NCI-H2227 (cell line): ENCODE data around the gene NKX1-1.

Experiments
- DNase-seq: peaks from one replicate; lab custom pipeline; 2025; ENCODE audit not compliant: unreplicated experiment; lab: John Stamatoyannopoulos, UW

The NKX1-1 gene

DNA sequence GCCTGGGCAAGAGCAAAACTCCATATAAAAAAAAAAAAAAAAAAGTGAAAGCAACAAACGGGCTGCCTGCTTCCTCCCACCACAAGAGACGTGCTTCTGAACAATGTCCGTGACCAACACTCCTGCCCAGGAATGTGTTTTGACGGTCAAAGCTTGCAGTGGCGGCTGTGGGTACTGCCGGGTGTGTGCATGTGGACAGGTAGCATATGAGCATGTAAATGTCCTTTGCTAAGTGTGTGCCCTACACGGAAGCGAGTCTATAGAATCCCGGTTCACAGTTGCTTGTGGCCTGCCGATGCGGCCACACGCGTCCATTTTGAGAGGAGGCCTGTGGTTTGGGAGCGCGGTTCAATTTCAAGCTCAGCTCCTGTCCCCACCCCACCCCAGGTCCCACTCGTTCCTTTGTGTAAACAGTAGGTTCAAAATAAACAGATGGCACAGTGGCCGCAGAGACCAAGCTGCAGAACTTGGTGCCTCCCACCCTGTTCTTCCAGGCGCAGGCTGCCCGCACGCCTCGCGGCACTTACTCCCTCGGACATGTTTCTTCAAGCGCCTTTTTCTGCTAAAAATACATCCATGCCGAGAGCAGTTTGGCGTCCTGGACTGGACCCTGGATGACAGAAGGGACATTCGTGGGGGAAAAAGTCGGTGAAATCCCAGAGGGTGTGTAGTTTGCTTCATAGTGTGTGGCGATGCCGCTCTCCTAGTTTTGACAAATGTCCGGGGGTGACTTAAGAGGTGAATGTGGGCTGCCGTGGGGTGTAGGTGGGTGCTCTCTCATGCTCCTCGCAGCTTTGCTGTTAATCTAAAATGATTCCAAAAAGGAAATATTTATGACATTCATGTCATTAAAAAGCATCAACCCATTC is 11.5 kb upstream of the NKX1-1 start:
- DNase-seq: no peak

DNA sequence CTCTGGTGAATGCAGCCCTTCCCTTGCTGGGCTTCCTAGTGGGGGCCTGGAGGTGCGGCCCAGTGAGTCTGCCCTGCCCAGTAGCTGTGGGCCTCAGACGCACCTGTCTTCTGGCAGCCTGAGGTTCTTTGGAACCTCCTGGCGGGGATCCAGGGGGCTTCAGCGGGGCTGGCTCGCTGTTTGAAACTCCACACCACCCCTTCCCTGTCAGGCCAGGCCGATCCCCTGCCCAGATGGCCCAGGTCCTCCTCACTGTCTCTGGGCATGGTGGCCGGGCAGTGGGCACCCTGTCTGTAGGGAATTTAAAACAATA is 10.7 kb upstream of the NKX1-1 start:
- no peak for DNase-seq

DNA sequence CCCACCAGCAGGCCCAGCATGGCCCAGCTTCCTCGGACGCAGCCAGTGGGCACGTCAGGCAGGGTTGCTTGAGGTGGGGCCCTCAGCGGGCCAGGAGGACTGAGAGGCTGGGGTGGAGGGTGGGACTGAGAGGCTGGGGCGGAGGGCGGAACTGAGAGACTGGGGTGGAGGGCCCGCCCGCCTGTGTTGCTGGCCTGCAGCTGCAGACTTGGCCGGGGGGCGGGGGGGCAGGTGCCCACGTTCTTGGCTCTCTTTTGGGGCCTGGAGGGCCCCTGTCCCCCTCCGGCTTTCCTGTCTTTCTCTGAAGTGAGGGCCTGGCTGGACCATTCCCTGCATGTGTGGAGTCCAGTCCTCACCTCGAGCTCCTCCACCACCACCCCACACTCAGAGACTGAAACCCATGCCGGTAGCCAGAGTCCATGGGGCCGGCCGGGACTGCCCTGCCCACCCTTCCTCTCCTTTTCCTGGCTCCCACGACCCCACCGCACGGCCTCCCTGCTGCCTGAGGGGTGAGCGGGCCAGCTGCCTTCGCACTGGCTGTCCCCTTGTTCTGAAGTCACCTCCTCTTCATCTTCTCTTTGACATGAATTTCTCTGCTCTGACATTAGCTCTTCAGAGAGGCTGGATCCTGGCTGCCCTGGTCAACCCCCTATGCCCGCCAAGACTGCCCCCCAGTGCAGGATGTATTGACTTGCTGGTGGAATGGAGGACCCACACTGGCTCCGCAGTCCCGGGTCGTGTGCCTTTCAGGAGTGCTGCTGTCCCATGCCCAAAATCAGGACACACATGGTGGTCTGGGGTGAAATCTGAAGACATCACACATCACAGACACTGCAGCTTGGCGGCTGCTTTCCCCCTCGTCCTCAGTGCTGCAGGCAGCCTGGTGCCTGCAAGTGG is 10.1 kb upstream of the NKX1-1 start:
- no peak for DNase-seq

DNA sequence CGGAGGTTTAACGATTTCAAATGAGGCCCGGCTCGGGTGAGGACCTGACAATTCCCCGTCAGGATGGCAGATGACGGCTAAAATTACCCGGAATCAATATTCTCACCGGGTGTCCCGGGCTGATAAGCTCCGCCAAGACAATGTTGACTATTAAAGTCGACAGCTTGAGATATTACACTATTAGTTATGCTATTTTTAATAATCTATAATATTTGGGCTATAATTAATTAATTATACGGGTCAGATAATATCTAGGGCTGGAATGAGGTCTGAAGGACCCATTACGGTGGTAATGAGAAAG is 9.4 kb upstream of the NKX1-1 start:
- DNase-seq: no peak

DNA sequence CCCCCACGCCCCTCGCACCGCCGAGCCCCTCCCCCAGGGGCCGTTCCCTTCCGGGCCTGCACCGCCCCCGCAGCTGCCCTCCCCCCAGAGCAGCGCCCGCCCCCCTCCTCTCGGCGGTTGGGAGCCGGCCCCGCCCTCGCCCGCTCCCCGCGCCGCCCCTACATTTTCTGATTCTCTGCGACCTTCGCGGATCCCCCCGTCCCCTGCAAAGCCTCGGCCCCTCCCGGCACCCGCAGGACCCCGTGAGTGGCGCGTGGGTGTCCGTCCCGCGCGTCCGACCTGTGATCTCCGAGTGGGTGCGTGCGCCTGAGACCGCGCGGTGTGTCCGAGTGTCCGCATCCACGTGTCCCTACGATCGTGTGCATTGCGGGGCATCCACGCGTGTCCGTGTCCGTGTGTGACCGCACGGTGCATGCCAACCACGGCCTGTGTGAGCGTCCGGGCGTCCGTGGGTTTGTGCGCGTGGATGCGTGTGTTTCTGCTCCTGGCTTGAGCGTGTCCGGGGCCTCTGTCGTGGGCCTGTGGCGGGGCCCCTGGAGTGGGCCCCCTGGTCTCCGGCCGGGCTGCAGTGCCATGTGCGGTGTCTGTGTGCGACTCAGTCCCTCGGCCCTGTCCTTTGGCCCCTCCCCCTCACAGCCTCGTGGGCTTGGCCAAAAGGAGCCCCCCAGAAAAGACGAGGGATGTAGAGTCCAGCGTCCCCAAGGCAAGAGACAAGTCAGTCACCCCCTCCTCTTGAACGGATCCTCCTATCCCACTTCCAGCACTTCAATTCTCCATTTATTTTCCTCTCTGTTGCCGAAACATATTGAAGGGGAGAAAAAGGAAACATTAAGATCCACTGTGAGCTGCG is 8.8 kb upstream of the NKX1-1 start:
- DNase-seq: peak; percentile 26

DNA sequence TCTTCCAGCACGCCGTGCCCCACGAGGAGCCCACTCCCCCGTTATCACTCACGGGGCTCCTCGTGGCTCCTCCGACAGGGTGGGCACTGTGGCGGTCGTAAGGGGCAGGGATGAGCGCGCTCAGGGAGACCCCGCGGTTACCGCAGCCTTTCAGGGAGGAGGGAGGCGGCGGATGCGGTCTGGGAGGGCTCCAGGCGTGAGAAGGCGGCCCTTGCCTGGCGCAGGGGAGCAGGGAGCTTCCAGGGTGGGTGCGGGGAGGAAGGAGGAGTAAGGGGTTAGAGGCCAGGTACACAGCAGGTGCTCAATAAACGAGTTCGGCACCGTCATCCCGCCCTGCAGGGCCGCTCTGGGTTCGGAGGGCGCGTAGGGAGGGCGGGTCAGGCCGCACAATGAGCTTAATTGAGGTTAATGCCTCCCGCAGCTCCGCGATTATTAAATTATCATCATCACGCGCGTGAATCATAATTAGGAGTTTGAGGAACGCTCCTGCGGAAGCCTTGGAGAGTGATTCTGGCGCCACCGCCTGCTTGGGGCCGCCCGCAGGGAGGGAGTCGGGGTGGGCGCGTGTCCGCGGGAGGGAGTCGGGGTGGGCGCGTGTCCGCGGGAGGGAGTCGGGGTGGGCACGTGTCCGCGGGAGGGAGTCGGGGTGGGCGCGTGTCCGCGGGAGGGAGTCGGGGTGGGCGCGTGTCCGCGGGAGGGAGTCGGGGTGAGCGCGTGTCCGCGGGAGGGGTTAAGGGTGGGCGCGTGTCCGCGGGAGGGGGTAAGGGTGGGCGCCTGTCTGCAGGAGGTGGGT is 7.6 kb upstream of the NKX1-1 start:
- no peak for DNase-seq

DNA sequence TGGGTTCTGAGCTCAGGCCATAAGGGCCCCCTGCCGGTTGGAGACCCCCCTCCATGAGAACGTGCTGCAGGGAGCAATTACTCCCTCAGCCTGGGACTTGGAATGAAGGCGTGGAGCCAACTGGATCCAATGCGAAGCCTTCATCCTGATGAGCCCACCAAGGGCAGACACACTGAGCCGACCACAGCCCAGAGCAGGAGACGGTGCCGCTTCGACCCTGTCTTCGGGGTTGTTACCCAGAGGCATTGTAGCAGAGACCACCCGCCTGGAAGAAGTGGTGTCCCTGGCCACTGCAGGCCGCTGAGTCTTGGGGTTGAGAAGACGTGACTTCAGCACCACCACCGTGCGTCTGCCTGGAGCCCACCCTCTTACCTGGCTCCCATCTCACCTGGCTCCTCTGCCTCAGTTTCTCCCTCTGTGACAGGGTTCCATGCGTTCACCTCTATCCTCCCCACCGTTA is 7.0 kb upstream of the NKX1-1 start:
- no peak for DNase-seq

DNA sequence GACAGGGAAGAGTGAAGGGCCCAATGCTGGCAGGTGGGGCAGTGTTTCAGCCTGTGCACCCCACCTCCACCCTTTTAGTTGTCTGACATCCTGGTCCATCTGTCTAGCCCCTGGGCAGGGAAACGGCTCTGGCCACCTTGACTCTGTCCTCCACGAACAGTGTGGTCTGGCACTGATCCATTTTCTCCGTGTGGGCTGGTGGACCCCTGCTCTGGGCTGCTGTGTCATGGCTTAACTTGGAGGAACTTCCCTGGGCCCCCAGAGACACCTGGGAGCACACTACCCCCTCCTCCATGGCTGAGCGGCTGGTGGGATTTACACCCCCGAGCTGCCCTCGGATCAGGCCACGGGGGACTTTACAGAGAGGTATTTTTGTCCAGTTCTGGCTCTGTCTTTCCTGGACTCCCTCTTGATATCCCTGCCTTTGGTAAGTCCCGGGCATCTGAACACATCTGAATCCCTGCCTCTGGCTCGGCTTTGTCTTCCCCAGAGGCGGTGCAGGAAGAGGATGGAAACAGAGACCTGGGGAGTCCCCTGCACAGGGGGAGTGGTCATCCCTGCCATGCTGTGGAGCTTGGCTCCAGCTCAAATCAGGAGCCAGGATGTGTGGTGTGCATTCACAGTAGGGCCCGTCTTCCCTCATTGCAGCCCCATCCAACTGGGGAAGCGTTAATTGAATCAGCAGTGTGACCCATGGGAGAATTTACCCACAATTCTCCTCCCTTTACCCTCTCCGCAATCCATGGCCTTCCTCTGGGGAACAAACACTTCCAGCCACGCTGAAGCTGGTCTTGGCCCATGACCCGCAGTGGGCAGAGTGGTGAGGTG is 6.3 kb upstream of the NKX1-1 start:
- no peak for DNase-seq

DNA sequence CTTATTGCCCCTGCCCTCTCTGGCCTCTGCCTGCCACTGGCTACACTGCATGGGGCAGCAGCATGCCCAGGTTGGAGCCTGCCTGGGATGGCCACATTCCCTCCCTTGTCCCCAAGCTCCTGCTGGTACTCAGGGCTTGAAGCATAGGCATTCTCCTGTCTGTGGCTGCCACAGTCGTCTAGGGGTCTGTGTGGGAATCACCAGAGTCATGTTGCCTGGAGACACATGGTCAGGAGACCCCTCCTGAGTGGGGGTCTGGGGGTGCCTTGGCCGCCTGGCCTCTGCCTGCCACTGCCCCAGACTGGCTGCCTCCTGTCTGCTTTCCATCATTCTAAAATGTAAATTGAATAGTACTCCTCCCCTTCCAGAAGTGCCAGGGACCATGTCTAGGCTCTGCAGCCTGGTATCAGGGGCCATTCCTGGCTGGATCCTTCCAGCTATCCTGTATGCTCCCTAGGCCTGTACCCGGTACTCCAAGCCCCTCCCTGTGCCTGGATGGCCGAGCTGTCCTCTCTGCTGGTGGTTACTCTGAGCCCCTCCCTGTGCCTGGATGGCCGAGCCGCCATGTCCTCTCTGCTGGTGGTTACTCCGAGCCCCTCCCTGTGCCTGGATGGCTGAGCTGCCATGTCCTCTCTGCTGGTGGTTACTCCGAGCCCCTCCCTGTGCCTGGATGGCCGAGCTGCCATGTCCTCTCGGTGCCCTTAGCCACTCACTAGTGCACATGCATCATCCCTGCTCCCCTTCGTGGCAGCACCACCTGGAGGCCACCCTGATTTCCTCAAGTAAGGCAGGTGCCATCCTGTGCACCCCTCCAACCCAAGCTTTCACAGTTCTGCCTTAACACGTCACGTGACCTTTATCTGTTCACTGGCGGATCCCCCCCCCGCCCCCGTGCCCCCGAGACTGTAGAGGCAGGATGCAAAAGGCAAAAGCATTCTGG is 5.5 kb upstream of the NKX1-1 start:
- no peak for DNase-seq

DNA sequence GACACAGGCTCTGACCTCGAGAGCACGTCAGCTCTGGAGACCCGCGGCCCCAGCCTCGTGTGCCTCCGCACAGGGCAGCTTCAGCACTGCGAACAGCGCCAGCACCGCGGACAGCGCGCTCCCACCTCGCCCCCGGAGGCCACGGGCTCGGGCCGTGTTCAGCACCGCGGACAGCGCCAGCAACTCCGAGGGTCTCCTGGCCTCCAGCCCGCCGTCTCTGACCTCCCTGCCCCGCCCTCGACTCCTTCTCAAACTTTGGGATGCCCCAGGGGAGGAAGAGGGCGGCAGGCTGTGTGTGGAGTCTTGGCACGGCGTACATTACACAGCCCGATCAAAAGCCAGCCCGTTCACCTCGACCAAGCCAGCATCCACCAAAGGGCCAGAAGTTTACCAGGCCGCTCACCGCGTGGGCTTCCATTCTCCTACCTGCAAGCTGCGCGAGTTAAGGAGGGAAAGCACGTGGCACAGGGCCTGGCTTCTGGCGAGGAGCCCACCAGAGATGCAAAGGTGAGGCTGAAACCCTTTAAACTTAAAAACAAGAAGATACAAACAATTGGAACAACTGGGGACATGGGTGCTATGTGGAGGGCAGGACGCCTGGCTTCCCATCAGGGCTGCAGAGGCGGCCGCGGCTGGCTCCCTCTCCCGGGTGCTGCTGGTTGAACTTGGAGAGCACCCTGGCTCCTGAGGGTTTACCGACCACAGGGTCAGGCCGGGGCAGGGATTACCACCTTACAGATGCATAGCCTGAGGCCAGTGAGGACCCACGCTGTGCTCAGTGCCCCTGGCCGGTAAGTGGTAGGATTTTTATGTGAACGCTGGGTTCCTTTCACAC is 4.5 kb upstream of the NKX1-1 start:
- no peak for DNase-seq

DNA sequence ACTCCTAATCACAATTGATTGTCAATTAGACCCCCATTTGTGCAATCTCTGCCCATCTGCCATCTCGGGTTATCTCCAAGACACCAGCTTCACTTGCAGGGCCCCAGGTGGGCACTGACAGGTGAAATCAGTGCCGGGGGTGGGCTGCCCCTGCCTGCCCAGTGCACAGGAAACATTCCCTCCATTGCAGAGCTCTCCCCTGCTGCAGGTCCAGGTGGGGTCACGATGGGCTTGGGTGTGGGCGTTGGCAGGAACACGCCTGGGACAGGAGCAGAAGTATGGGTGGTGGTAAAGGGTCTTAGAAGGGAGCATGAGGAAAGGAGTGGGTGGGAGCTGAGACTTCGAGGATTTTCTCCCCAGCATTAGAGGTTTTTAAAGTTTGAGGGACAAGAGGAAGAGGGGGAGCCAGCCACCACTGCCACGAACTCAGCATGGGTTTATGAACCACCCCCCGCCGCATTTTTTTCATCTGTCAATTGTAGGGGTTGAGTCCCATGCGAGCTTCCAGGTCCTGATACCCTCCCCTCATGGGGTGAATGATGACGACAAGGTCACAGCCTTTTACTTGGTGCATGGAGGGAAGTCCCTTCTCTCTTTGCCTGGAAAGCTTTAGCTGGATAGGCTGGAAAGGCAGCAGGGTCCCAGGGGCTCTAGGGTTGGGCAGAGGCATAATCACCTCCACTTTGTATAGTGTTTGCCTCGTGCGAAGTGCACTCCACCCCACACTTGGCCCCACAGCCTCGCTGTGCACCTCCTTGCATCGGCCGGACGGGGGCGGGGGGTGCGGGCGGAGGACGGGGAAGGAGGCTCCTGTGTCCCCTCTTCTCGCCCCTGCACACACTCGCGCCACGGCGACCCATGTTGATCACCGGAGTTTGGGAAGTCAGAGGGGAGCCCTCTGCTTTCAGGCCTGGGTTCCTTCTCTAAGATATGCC is 3.5 kb upstream of the NKX1-1 start:
- DNase-seq: no peak

DNA sequence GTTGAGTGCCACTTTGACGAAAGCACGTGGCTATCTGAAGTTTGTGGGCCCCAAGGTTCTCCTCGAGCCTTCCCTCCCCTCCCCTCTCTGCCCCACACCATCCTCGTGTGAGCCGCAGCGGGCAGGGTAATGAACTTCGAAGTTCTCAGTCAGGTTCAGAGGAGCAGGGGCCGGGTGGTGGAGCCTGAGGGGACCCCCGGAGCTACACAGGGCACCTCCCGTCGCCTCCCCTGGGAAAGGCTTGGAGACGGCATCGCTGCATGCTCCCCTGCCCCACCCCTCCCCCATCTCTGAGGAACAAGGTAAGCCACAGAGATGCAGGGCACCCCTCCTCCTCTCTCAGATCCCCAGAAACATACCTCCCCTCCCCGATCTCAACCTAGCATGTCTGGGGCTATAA is 2.8 kb upstream of the NKX1-1 start:
- no peak for DNase-seq

DNA sequence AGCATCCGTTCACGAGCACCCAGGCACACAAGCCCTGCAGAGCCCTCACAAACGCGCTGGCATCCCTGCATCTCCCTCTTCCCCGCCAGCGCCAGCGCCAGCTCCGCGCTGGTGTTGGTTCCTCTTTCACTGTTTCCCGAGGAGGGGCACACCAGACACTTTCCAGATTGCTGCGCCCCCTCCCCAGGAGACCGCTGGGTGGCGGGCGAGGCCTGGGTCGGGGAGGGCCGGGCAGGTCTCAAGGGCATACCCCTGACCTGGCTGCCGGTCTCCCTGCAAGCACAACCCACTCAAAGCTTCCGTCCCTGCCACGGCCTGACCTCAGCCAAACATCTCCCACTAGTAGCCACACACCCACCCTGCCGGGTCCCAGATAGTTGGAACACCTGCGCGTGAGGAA is 2.2 kb upstream of the NKX1-1 start:
- DNase-seq: no peak

DNA sequence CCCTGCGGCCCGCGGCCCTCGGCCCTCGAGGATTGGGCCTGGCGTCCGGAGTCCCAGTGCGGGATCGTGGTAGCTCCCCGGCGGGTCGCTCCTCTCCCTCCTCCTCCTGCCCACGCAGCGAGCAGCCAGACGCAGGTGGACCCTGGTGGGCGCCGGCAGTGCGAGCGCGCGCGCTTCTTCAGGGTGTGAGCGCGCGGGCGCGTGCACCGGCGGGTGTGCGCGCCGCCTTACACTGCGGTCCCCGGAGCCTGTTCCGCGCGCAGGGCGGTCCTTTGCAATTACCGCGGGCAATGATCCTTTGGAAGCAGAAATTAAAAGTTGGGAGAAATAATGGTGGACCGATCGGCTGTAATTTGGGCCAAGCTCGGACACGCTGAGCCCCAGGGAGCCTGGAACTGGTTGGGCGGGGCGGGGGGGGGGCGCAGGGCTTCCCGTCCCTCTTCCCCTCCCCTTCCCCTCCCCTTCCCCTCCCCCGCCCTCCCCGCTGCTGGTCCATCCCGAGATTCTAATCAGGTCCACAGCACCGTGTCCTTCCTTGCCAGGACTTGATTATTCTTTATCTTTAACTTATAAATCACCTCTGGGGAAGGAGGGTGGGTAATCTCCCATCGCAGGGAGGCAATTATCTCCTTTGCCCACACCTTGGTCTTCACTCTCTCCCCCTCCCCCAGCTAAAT is 1.6 kb upstream of the NKX1-1 start:
- DNase-seq: no peak

DNA sequence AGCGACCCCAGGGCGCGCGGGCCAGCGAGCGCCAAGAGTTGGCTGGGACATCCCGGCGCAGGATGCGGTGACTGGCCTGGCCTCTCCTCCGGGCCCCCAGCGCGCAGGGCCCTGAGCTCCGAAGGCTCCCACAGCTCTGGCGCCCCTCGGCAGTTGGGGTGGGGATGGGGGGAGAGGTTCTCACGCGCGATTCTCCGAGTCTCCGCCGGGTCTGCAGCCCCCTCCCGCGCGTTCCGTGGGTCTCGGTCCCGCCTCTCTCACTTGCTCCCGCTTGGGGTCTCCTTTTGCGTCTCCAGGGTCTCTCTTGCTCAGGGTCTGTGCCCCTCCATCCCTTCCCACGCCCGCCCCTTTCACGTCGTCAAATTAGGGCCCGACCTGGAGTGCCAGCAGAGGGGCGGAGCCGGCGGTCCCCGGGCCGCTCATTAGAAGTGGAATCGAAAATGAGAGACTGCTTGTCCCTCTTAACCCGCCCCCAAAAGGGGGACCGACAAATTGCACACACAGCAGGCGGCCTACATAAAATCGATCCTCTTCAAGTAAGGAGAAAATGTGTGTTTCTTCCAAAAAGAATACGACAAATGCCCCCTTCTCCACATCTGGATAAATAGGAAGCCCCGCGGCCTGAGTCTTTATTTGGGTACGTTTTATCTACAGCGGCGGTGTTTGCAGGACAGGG is 877 bp upstream of the NKX1-1 start:
- DNase-seq: no peak
